ENCODE data around the gene SPNS3.

The SPNS3 gene

DNA sequence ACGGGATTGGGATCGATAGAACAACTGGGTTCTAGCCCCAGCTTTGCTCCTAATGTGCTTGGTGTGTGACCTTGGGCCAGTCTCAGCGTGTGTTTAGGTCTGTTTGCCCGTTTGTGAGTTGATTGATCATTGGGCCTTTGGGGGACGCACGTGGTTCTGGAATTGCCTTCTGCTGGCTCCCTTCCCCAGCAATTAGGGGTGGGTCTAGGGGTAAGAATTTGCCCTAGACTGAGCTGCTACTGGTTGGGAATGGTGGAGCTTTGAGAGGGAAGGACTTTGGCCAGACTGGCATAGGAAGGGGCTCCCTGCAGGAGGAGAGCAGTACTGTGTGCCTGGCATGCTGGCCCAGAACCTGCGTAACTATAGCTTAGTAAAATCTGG is 66.4 kb downstream of the SPNS3 start:
- no peak overlapping the region for H3K27ac ChIP-seq (ENCODE audit: low read depth in 2 of 2, low read length in 2 of 2)
- no peaks in the 10 kb centered on the region for H3K36me3 ChIP-seq (ENCODE audit: control insufficient read depth in 2 of 2, insufficient read depth in 2 of 2, low read length in 2 of 2)
- peak overlapping the region; percentile 62 to 66 for H3K4me3 ChIP-seq (ENCODE audit: low read length in 2 of 2)
- H3K4me1 ChIP-seq (ENCODE audit: control insufficient read depth in 2 of 2, insufficient read depth in 2 of 2, low read length in 2 of 2): peaks cover 11 to 18% of the 10 kb centered on the region in 2 donors
- H3K9me3 ChIP-seq (ENCODE audit: control insufficient read depth in 2 of 2, low read length in 2 of 2): no peaks in the 10 kb centered on the region
- no peak overlapping the region for H3K9ac ChIP-seq (ENCODE audit: low read depth in 1 of 2, low read length in 2 of 2)
- peaks cover 9 to 19% of the 10 kb centered on the region in 2 donors for H3K27me3 ChIP-seq (ENCODE audit: control insufficient read depth in 2 of 2, insufficient read depth in 2 of 2, low read length in 2 of 2)

DNA sequence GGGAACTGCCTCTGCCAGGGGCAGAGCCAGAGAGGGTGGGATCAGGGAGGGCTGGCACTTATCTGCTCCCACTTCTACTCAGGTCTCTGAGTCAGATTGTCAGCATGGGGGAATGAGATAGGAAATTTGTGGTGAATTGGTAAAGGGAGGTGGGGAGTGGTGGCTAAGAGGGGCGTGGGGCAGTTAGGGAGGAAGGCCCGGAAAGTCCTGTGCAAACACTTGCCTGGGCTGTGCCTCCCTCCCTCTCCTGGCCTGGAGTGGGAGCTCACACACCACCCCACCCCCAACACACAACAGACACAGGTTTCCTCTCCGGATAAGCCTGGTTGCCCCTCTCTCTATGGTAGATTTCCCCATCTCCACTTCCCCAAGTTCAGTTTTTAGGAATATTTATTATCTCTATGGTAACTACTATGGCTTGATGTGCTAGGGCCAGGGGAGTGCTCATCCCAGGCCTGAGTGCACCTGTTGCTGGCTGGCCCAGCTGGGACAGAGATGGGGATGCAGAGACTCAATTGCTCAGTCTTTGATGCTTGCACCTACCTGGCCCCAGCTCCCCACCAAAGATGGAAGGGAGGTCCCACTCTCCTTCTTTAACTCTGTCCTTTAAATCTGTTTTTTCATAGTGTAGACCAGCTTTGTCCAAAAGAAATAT is 67.7 kb downstream of the SPNS3 start:
- Histone ChIP-seq H3K36me3 (ENCODE audit: control insufficient read depth in 2 of 2, insufficient read depth in 2 of 2, low read length in 2 of 2) (no peaks in the 10 kb centered on the region), H3K9me3 (ENCODE audit: control insufficient read depth in 2 of 2, low read length in 2 of 2) (no peaks in the 10 kb centered on the region), H3K27me3 (ENCODE audit: control insufficient read depth in 2 of 2, insufficient read depth in 2 of 2, low read length in 2 of 2) (peaks cover 9 to 19% of the 10 kb centered on the region in 2 donors), H3K4me3 (ENCODE audit: low read length in 2 of 2) (no peak overlapping the region), H3K4me1 (ENCODE audit: control insufficient read depth in 2 of 2, insufficient read depth in 2 of 2, low read length in 2 of 2) (peaks cover 13 to 18% of the 10 kb centered on the region in 2 donors), H3K9ac (ENCODE audit: low read depth in 1 of 2, low read length in 2 of 2) (no peak overlapping the region), H3K27ac (ENCODE audit: low read depth in 2 of 2, low read length in 2 of 2) (no peak overlapping the region)

GRCh38 chr17:4502466-4503154 is 68.9 kb downstream of the SPNS3 start:
- Histone ChIP-seq H3K4me1 (ENCODE audit: control insufficient read depth in 2 of 2, insufficient read depth in 2 of 2, low read length in 2 of 2) (peaks cover 13 to 18% of the 10 kb centered on the region in 2 donors), H3K27ac (ENCODE audit: low read depth in 2 of 2, low read length in 2 of 2) (no peak overlapping the region), H3K9me3 (ENCODE audit: control insufficient read depth in 2 of 2, low read length in 2 of 2) (no peaks in the 10 kb centered on the region), H3K9ac (ENCODE audit: low read depth in 1 of 2, low read length in 2 of 2) (no peak overlapping the region), H3K36me3 (ENCODE audit: control insufficient read depth in 2 of 2, insufficient read depth in 2 of 2, low read length in 2 of 2) (no peaks in the 10 kb centered on the region), H3K27me3 (ENCODE audit: control insufficient read depth in 2 of 2, insufficient read depth in 2 of 2, low read length in 2 of 2) (peaks cover 9 to 19% of the 10 kb centered on the region in 2 donors), H3K4me3 (ENCODE audit: low read length in 2 of 2) (no peak overlapping the region)

- Histone ChIP-seq H3K9ac (ENCODE audit: low read depth in 1 of 2, low read length in 2 of 2) (no peak overlapping the region), H3K36me3 (ENCODE audit: control insufficient read depth in 2 of 2, insufficient read depth in 2 of 2, low read length in 2 of 2) (no peaks in the 10 kb centered on the region), H3K4me3 (ENCODE audit: low read length in 2 of 2) (no peak overlapping the region), H3K9me3 (ENCODE audit: control insufficient read depth in 2 of 2, low read length in 2 of 2) (no peaks in the 10 kb centered on the region), H3K27ac (ENCODE audit: low read depth in 2 of 2, low read length in 2 of 2) (no peak overlapping the region), H3K4me1 (ENCODE audit: control insufficient read depth in 2 of 2, insufficient read depth in 2 of 2, low read length in 2 of 2) (peaks cover 13 to 15% of the 10 kb centered on the region in 2 donors), H3K27me3 (ENCODE audit: control insufficient read depth in 2 of 2, insufficient read depth in 2 of 2, low read length in 2 of 2) (peaks cover 9 to 19% of the 10 kb centered on the region in 2 donors)
Measured at GRCh38 chr17:4503283-4504025, 69.7 kb downstream of the SPNS3 start.

DNA sequence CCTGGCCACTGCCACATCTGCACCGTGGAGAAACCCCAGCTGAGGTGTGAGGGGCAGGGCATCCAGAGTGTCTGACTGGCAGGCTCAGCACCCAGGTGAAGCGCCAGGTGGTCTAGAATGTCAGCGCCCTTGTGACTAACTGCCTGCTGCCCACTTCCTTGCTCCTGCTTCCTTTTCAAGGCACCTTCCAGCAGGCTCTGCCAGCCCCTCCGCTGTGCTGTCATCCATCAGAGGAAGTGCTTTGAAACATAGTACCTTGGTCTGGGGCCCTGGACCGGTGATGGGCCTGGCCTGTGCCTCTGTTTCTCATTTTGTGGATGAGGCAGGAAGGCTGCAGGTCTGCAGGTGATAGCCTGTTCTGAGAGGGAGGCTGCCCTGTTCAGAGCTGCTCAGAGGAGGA is 70.4 kb downstream of the SPNS3 start:
- H3K27ac ChIP-seq (ENCODE audit: low read depth in 2 of 2, low read length in 2 of 2): no peak overlapping the region
- peaks cover 13 to 15% of the 10 kb centered on the region in 2 donors for H3K4me1 ChIP-seq (ENCODE audit: control insufficient read depth in 2 of 2, insufficient read depth in 2 of 2, low read length in 2 of 2)
- H3K9me3 ChIP-seq (ENCODE audit: control insufficient read depth in 2 of 2, low read length in 2 of 2): no peaks in the 10 kb centered on the region
- no peak overlapping the region for H3K4me3 ChIP-seq (ENCODE audit: low read length in 2 of 2)
- H3K36me3 ChIP-seq (ENCODE audit: control insufficient read depth in 2 of 2, insufficient read depth in 2 of 2, low read length in 2 of 2): no peaks in the 10 kb centered on the region
- H3K27me3 ChIP-seq (ENCODE audit: control insufficient read depth in 2 of 2, insufficient read depth in 2 of 2, low read length in 2 of 2): peaks cover 9 to 19% of the 10 kb centered on the region in 2 donors
- H3K9ac ChIP-seq (ENCODE audit: low read depth in 1 of 2, low read length in 2 of 2): no peak overlapping the region

- H3K27me3 ChIP-seq (ENCODE audit: control insufficient read depth in 2 of 2, insufficient read depth in 2 of 2, low read length in 2 of 2): peaks cover 4 to 14% of the 10 kb centered on the region in 2 donors
- peaks cover 9 to 14% of the 10 kb centered on the region in 2 donors for H3K4me1 ChIP-seq (ENCODE audit: control insufficient read depth in 2 of 2, insufficient read depth in 2 of 2, low read length in 2 of 2)
- no peaks in the 10 kb centered on the region for H3K36me3 ChIP-seq (ENCODE audit: control insufficient read depth in 2 of 2, insufficient read depth in 2 of 2, low read length in 2 of 2)
- H3K4me3 ChIP-seq (ENCODE audit: low read length in 2 of 2): no peak overlapping the region
- no peak overlapping the region for H3K9ac ChIP-seq (ENCODE audit: low read depth in 1 of 2, low read length in 2 of 2)
- H3K9me3 ChIP-seq (ENCODE audit: control insufficient read depth in 2 of 2, low read length in 2 of 2): no peaks in the 10 kb centered on the region
- H3K27ac ChIP-seq (ENCODE audit: low read depth in 2 of 2, low read length in 2 of 2): peak overlapping the region in 1 of 2 donors; percentile 23
Measured at GRCh38 chr17:4505187-4505586, 71.4 kb downstream of the SPNS3 start.

DNA sequence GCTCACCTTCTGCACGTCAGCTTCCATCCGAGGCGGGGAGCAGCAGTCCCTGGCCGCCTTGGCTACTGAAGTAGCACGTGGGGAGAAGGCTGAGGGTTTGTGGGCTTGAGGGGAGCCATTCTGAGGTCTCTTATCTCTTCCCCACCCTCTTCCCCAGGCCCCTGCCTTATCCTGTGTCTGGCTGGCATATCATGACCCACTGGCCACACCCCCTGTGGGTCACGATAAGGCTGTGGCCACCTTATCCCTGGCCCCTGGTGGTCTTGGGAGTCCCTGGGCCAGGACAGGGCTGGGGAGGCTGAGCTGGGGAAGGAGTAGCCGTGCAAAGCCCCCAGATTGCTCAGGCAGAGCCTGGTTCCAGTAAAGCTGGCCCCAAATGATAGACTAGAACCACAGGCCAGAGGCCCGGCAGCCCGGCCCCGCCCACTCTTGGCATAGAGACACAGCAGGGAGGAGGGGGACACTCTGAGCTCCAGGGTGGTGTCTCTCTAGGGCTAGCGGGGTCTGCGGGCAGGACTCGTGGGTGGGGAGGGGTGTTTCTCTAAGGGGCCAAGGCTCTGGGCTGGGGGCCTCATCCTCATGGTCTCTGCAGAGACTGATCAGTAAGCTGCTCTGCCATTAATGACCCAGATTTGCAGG is 72.6 kb downstream of the SPNS3 start:
- Histone ChIP-seq H3K36me3 (ENCODE audit: control insufficient read depth in 2 of 2, insufficient read depth in 2 of 2, low read length in 2 of 2) (no peaks in the 10 kb centered on the region), H3K4me1 (ENCODE audit: control insufficient read depth in 2 of 2, insufficient read depth in 2 of 2, low read length in 2 of 2) (peaks cover 9 to 10% of the 10 kb centered on the region in 2 donors), H3K27me3 (ENCODE audit: control insufficient read depth in 2 of 2, insufficient read depth in 2 of 2, low read length in 2 of 2) (peaks cover 0 to 3% of the 10 kb centered on the region in 2 donors), H3K9ac (ENCODE audit: low read depth in 1 of 2, low read length in 2 of 2) (no peak overlapping the region), H3K4me3 (ENCODE audit: low read length in 2 of 2) (no peak overlapping the region), H3K9me3 (ENCODE audit: control insufficient read depth in 2 of 2, low read length in 2 of 2) (no peaks in the 10 kb centered on the region), H3K27ac (ENCODE audit: low read depth in 2 of 2, low read length in 2 of 2) (no peak overlapping the region)

- Histone ChIP-seq H3K9ac (ENCODE audit: low read depth in 1 of 2, low read length in 2 of 2) (no peak overlapping the region), H3K27ac (ENCODE audit: low read depth in 2 of 2, low read length in 2 of 2) (no peak overlapping the region), H3K4me3 (ENCODE audit: low read length in 2 of 2) (no peak overlapping the region), H3K36me3 (ENCODE audit: control insufficient read depth in 2 of 2, insufficient read depth in 2 of 2, low read length in 2 of 2) (no peaks in the 10 kb centered on the region), H3K27me3 (ENCODE audit: control insufficient read depth in 2 of 2, insufficient read depth in 2 of 2, low read length in 2 of 2) (peaks cover 0 to 3% of the 10 kb centered on the region in 2 donors), H3K4me1 (ENCODE audit: control insufficient read depth in 2 of 2, insufficient read depth in 2 of 2, low read length in 2 of 2) (peaks cover 9 to 10% of the 10 kb centered on the region in 2 donors), H3K9me3 (ENCODE audit: control insufficient read depth in 2 of 2, low read length in 2 of 2) (no peaks in the 10 kb centered on the region)
Measured at GRCh38 chr17:4506892-4507291, 73.2 kb downstream of the SPNS3 start.

DNA sequence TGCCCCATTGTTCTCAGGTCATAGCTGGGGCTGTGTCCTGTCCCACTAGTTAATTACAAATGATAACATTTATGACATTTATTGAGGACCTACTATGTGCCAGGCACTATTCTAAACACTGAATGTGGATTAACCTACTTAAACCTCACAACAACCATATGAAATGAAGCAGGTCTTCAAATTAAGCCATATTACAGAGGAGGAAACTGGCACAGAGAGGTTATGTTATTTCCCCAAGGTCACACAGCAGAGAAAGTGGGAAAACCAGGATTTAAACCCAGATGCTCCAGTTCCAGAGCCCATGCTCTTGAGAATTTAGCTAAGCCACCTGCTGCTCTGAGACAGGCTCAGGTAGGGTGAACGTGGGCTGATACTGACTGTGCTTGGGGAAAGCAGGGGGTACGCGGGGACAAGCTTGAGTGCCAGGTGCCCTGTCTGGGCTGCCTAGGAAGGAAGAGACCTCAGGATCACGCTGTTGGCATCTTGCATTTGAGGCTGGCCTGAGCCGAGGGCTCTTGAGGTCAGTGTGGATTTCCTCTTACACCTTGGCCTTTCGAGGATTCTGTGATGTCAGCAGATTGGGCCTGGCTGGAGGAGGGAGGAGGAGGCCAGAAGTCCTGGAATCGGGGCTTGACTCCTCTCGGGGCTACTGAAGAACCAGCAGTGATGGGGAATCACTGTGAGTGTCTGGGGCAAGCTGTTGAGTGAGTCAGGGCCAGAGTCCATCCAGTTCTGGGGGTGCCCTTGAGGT is 73.8 kb downstream of the SPNS3 start:
- Histone ChIP-seq H3K36me3 (ENCODE audit: control insufficient read depth in 2 of 2, insufficient read depth in 2 of 2, low read length in 2 of 2) (no peaks in the 10 kb centered on the region), H3K9me3 (ENCODE audit: control insufficient read depth in 2 of 2, low read length in 2 of 2) (no peaks in the 10 kb centered on the region), H3K4me1 (ENCODE audit: control insufficient read depth in 2 of 2, insufficient read depth in 2 of 2, low read length in 2 of 2) (peaks cover 9 to 10% of the 10 kb centered on the region in 2 donors), H3K27ac (ENCODE audit: low read depth in 2 of 2, low read length in 2 of 2) (no peak overlapping the region), H3K4me3 (ENCODE audit: low read length in 2 of 2) (no peak overlapping the region), H3K9ac (ENCODE audit: low read depth in 1 of 2, low read length in 2 of 2) (no peak overlapping the region), H3K27me3 (ENCODE audit: control insufficient read depth in 2 of 2, insufficient read depth in 2 of 2, low read length in 2 of 2) (peaks cover 0 to under 1% of the 10 kb centered on the region in 2 donors)

Data from mucosa of rectum (tissue), 2 donors.